Tibial nerve (tissue), 4 donors: Measurements from ENCODE around the gene NEO1.

Experiments used
- EP300 ChIP-seq, 2 donors: sonication (generic); formaldehyde crosslinking; IDR thresholded peaks; one replicate each; pipeline ENCODE4 v1.6.1; 2017; ENCODE audit warnings: antibody characterized with exemption in 2 of 2, mild to moderate bottlenecking in 1 of 2
- POLR2A ChIP-seq, 2 donors: fragments of 450-650 bp; IDR thresholded peaks; one replicate each; pipeline ENCODE4 v1.6.1; 2017; ENCODE audit warnings: antibody characterized with exemption in 2 of 2, mild to moderate bottlenecking in 2 of 2, moderate library complexity in 2 of 2
- TF ChIP-seq, protein P1 (sequence below), 5 experiments: fragments of 200-600 bp in 3 of 5; fragments of 450-650 bp in 2 of 5; sonication (generic) in 3 of 5; IDR thresholded peaks; one replicate each; pipeline ENCODE4 v1.5.1; 2016 to 2019; ENCODE audit warnings: antibody characterized with exemption in 5 of 5, mild to moderate bottlenecking in 3 of 5, moderate library complexity in 2 of 5

DNA sequence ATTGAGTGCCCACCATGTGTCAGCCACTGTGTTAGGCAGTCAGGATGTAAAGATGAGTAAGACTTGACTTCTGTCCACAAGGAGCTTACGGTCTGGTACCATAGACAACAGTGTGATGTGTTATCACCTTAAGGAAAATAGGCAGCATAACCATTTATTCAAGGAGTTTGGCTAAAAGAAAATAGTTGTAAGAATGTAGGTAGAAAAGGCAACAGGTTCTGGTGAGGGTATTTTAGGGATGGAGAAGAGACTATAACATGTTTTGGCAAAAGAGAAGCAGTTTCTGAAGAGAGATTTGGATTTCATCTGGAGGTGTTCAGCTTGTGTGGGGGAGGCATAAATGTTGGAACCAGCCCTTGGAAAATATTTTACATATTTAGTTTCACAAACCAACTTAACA lies 194.6 kb downstream of the NEO1 start:
- TF ChIP-seq, protein P1, sequence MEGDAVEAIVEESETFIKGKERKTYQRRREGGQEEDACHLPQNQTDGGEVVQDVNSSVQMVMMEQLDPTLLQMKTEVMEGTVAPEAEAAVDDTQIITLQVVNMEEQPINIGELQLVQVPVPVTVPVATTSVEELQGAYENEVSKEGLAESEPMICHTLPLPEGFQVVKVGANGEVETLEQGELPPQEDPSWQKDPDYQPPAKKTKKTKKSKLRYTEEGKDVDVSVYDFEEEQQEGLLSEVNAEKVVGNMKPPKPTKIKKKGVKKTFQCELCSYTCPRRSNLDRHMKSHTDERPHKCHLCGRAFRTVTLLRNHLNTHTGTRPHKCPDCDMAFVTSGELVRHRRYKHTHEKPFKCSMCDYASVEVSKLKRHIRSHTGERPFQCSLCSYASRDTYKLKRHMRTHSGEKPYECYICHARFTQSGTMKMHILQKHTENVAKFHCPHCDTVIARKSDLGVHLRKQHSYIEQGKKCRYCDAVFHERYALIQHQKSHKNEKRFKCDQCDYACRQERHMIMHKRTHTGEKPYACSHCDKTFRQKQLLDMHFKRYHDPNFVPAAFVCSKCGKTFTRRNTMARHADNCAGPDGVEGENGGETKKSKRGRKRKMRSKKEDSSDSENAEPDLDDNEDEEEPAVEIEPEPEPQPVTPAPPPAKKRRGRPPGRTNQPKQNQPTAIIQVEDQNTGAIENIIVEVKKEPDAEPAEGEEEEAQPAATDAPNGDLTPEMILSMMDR (IDR thresholded peaks at IDR 0.05): no peak
- TF ChIP-seq POLR2A (IDR thresholded peaks at IDR 0.05) (no peak), EP300 (IDR thresholded peaks at IDR 0.05) (no peak)
